Pulmonary artery endothelial cell (primary cell): ENCODE measurements around the gene PCDH19. TPM values are rescaled to one million over a fixed set of nuclear protein-coding genes. Genes with fewer than 3 reads are reported as not detected.

ENCODE experiments used
- DNase-seq: peaks from one replicate; pipeline ENCODE4 v3.0.0-alpha.2; 2011; ENCODE audit warnings: low read depth, low spot score
- total RNA-seq: library from RNA; depleted of rRNA; stranded (reverse); fragments of >200 nt; gene quantifications from 2 replicates; pipeline ENCODE4 v1.2.3, GENCODE V29; 2014

PCDH19 gene
- total RNA-seq, 1 donor from 2014 or later, result 0.33 TPM

GRCh38 chrX:100299559-100299958, 110.5 kb downstream of the PCDH19 start:
- DNase-seq, result no peak

- no peak for DNase-seq
Observed at GRCh38 chrX:100297728-100298127, 112.3 kb downstream of the PCDH19 start.

- no peak for DNase-seq
Observed at GRCh38 chrX:100296183-100296753, 113.8 kb downstream of the PCDH19 start.

- DNase-seq, result no peak
Observed at GRCh38 chrX:100294965-100295364, 115.1 kb downstream of the PCDH19 start.

GRCh38 chrX:100289066-100289558, 121.0 kb downstream of the PCDH19 start:
- DNase-seq, result no peak

- DNase-seq, result no peak
Observed at GRCh38 chrX:100277231-100277630, 132.8 kb downstream of the PCDH19 start.

GRCh38 chrX:100274916-100275315, 135.2 kb downstream of the PCDH19 start:
- DNase-seq, result no peak

- no peak for DNase-seq
Observed at GRCh38 chrX:100265179-100265578, 144.9 kb downstream of the PCDH19 start.

- no peak for DNase-seq
Observed at GRCh38 chrX:100264200-100264599, 145.9 kb downstream of the PCDH19 start.

GRCh38 chrX:100263650-100264049, 146.4 kb downstream of the PCDH19 start:
- DNase-seq, result no peak

GRCh38 chrX:100248885-100249493, 161.1 kb downstream of the PCDH19 start:
- no peak for DNase-seq

- DNase-seq, result no peak
Observed at GRCh38 chrX:100247826-100248225, 162.2 kb downstream of the PCDH19 start.

GRCh38 chrX:100244681-100245080, 165.4 kb downstream of the PCDH19 start:
- no peak for DNase-seq

Other genes starting within 250 kb of the PCDH19 start
- gene TNMD, start 174.7 kb upstream of the PCDH19 start, total RNA-seq, result not detected in 2 replicates
- gene TSPAN6, start 226.5 kb upstream of the PCDH19 start, total RNA-seq, result 43.8 and 60.5 TPM in 2 replicates
- 73.3 and 159 TPM in 2 replicates for gene SRPX2, start 233.9 kb upstream of the PCDH19 start, total RNA-seq